Esophagus (tissue), 2 donors: ENCODE results near the gene CD248. TPM values are rescaled to one million over a fixed set of nuclear protein-coding genes. Genes with fewer than 3 reads are reported as not detected.

Experiments
- H3K27ac ChIP-seq, 2 donors: one replicate each; pipeline ENCODE4 v1.5.1; 2013; ENCODE audit warnings: low read depth in 2 of 2, mild to moderate bottlenecking in 2 of 2, inconsistent platforms in 1 of 2, low read length in 1 of 2, moderate library complexity in 1 of 2
- H3K27me3 ChIP-seq, 2 donors: one replicate each; pipeline ENCODE4 v1.6.1; 2013; ENCODE audit warnings: low read length in 2 of 2, control low read depth in 1 of 2, mild to moderate bottlenecking in 1 of 2; ENCODE audit not compliant: insufficient read depth in 2 of 2, control insufficient read depth in 1 of 2
- H3K36me3 ChIP-seq, 2 donors: one replicate each; pipeline ENCODE4 v1.6.1; 2013; ENCODE audit warnings: low read length in 1 of 2; ENCODE audit not compliant: control insufficient read depth in 2 of 2, insufficient read depth in 2 of 2
- H3K4me1 ChIP-seq, 2 donors: one replicate each; pipeline ENCODE4 v1.6.1; 2013; ENCODE audit warnings: low read length in 1 of 2; ENCODE audit not compliant: control insufficient read depth in 2 of 2, insufficient read depth in 2 of 2
- H3K4me3 ChIP-seq, 2 donors: one replicate each; pipeline ENCODE4 v1.5.1; 2013; ENCODE audit warnings: low read length in 2 of 2, mild to moderate bottlenecking in 2 of 2, low read depth in 1 of 2, moderate library complexity in 1 of 2
- H3K9me3 ChIP-seq, 2 donors: one replicate each; pipeline ENCODE4 v1.6.1; 2013; ENCODE audit warnings: mild to moderate bottlenecking in 2 of 2, low read depth in 1 of 2, low read length in 1 of 2, moderate library complexity in 1 of 2; ENCODE audit not compliant: control insufficient read depth in 2 of 2, insufficient read depth in 1 of 2
- WGBS, 2 donors: extraction: QIAGEN DNeasy Blood & Tissue Kit; methylation state at CpG; one replicate each; pipeline ENCODE4 v1.1.7; 2013; 5-methylcytosine and 5-hydroxymethylcytosine counted together
- polyA plus RNA-seq, 2 donors: library from polyadenylated mRNA; stranded (reverse); fragments of 200-250 nt; gene quantifications; one replicate each; pipeline ENCODE4 v1.2.3, GENCODE V29; 2013
- donor health status: healthy with polysubstance abuse.
- donor health status: Bipolar disorder and iron deficiency.

CD248 gene
- polyA plus RNA-seq, 2 donors, result 1.4 to 3.3 TPM

- 91% methylated on average over 28 of the region's 28 CpGs for WGBS, 2 donors
- Histone ChIP-seq H3K27ac (no peak overlapping the region), H3K27me3 (no peaks in the 10 kb centered on the region), H3K4me3 (no peak overlapping the region), H3K4me1 (peaks cover 4 to 30% of the 10 kb centered on the region in 2 donors), H3K36me3 (peaks cover 0 to 33% of the 10 kb centered on the region in 2 donors), H3K9me3 (no peaks in the 10 kb centered on the region)
Observed at GRCh38 chr11:66340596-66341501, 24.0 kb upstream of the CD248 start.

- peaks cover 0 to 33% of the 10 kb centered on the region in 2 donors for H3K36me3 ChIP-seq
- peaks cover 5 to 36% of the 10 kb centered on the region in 2 donors for H3K4me1 ChIP-seq
- 74 to 79% methylated on average over 14 of the region's 14 CpGs for WGBS, 2 donors
- no peaks in the 10 kb centered on the region for H3K27me3 ChIP-seq
- H3K27ac ChIP-seq, result peak overlapping the region in 1 of 2 donors; percentile 68
- H3K4me3 ChIP-seq, result no peak overlapping the region
- no peaks in the 10 kb centered on the region for H3K9me3 ChIP-seq
Observed at GRCh38 chr11:66339686-66340483, 23.0 kb upstream of the CD248 start.

- Histone ChIP-seq H3K27me3 (no peaks in the 10 kb centered on the region), H3K27ac (peak overlapping the region; percentile 68 to 76), H3K4me3 (no peak overlapping the region), H3K36me3 (peaks cover 0 to 38% of the 10 kb centered on the region in 2 donors), H3K4me1 (peaks cover 5 to 42% of the 10 kb centered on the region in 2 donors), H3K9me3 (no peaks in the 10 kb centered on the region)
- WGBS, 2 donors, result 52 to 68% methylated on average over 6 of the region's 6 CpGs
Observed at GRCh38 chr11:66339162-66339675, 22.4 kb upstream of the CD248 start.

GRCh38 chr11:66338276-66339161 lies 21.7 kb upstream of the CD248 start:
- Histone ChIP-seq H3K36me3 (peaks cover 0 to 41% of the 10 kb centered on the region in 2 donors), H3K4me1 (peaks cover 5 to 47% of the 10 kb centered on the region in 2 donors), H3K27ac (peak overlapping the region; percentile 77 to 87), H3K27me3 (no peaks in the 10 kb centered on the region), H3K4me3 (no peak overlapping the region), H3K9me3 (no peaks in the 10 kb centered on the region)
- WGBS, 2 donors, result 55 to 71% methylated on average over 16 to 17 of the region's 17 CpGs

GRCh38 chr11:66337103-66337899 lies 20.5 kb upstream of the CD248 start:
- Histone ChIP-seq H3K4me3 (no peak overlapping the region), H3K36me3 (peaks cover 0 to 49% of the 10 kb centered on the region in 2 donors), H3K27me3 (no peaks in the 10 kb centered on the region), H3K9me3 (no peaks in the 10 kb centered on the region), H3K27ac (peak overlapping the region; percentile 77 to 87), H3K4me1 (peaks cover 8 to 47% of the 10 kb centered on the region in 2 donors)
- 37 to 46% methylated on average over 18 of the region's 18 CpGs for WGBS, 2 donors

GRCh38 chr11:66336234-66337102 lies 19.6 kb upstream of the CD248 start, which contains the start of gene RIN1:
Gene RIN1, minus strand, starts transcription at chr11:66336434. Its CDS starts 32 bp downstream, at chr11:66336402.
- Histone ChIP-seq H3K9me3 (no peaks in the 10 kb centered on the region), H3K4me3 (peak within 1 kb of the TSS; percentile 63 to 66), H3K4me1 (peaks cover 8 to 47% of the 10 kb centered on the region in 2 donors), H3K27ac (peak within 1 kb of the TSS; percentile 87 to 88), H3K36me3 (peaks cover 0 to 48% of the 10 kb centered on the region in 2 donors), H3K27me3 (no peaks in the 10 kb centered on the region)
- 4 to 6% methylated on average over 22 of the region's 22 CpGs for WGBS, 2 donors

GRCh38 chr11:66335531-66336233 lies 18.8 kb upstream of the CD248 start:
- Histone ChIP-seq H3K36me3 (peaks cover 0 to 40% of the 10 kb centered on the region in 2 donors), H3K27ac (peak overlapping the region; percentile 87 to 88), H3K4me3 (peak overlapping the region; percentile 63 to 66), H3K27me3 (no peaks in the 10 kb centered on the region), H3K9me3 (no peaks in the 10 kb centered on the region), H3K4me1 (peaks cover 8 to 47% of the 10 kb centered on the region in 2 donors)
- 10% methylated on average over 35 of the region's 35 CpGs for WGBS, 2 donors
